IMR-90 (cell line): Measurements from ENCODE around the gene ADCK2.
"Not testable (repeated sequence)": the region's sequence is repeated elsewhere in the genome, so short reads cannot be mapped to it uniquely, and the experiment has no call there.

ENCODE experiments used
- CTCF ChIP-seq: conservative IDR thresholded peaks from 2 replicates; pipeline ENCODE4 v1.5.1; 2012; ENCODE audit warnings: mild to moderate bottlenecking, low read depth, low read length, improper control_type of control experiment
- NFE2L2 ChIP-seq: fragments of 150-350 bp; IDR thresholded peaks from 2 replicates; pipeline ENCODE4 v1.6.1; 2016; ENCODE audit warnings: low read depth, mild to moderate bottlenecking, low read length

GRCh38 chr7:140693849-140694248 lies 21.1 kb downstream of the ADCK2 start:
- not testable (repeated sequence) for TF ChIP-seq NFE2L2, CTCF
